ENCODE results near the gene ARSG. TPM values are rescaled to one million over a fixed set of nuclear protein-coding genes. Genes with fewer than 3 reads are reported as not detected.

Gene ARSG
- total and polyA plus RNA-seq, 9 of the 15 experiments (the other 6 are each of a cell fraction or from before 2014, with no cell fraction given) = 1.0 to 5.6 (median 1.8) TPM

- TF ChIP-seq CEBPB (tag; IDR thresholded peaks at IDR 0.05) (no peak), YBX1 (IDR thresholded peaks at IDR 0.05) (no peak), ELK3 (CRISPR knock-in tag; IDR thresholded peaks at IDR 0.05) (no peak), RAD21 (CRISPR knock-in tag; conservative IDR thresholded peaks at IDR 0.05 in 1 of 2, IDR thresholded peaks at IDR 0.05 in 1 of 2) (no peak), MAFK (IDR thresholded peaks at IDR 0.05; ENCODE audit: low read length) (peak; percentile 70), SMAD3 (CRISPR knock-in tag; conservative IDR thresholded peaks at IDR 0.05) (no peak), BRD4 (IDR thresholded peaks at IDR 0.05) (no peak), C11orf30 (IDR thresholded peaks at IDR 0.05; ENCODE audit: low read depth) (peak; percentile 79), MAFF (IDR thresholded peaks at IDR 0.05; ENCODE audit: low read length) (peak; percentile 73), ZNF224 (CRISPR knock-in tag; IDR thresholded peaks at IDR 0.05) (no peak), SLC30A9 (CRISPR knock-in tag; IDR thresholded peaks at IDR 0.05) (no peak)
Observed at GRCh38 chr17:68391561-68392268, 100.4 kb downstream of the ARSG start (continued).
